ENCODE results near the gene SKAP1. TPM values are rescaled to one million over a fixed set of nuclear protein-coding genes. Genes with fewer than 3 reads are reported as not detected.

Gene SKAP1
- total RNA-seq, 1 donor from 2014 or later, result 0.69 TPM

- Mint-ChIP-seq H3K9me3 (ENCODE audit: low read depth) (no peaks in the 10 kb centered on the region), H3K27me3 (peaks cover 4% of the 10 kb centered on the region), H3K4me3 (ENCODE audit: low read depth) (no peak overlapping the region), H3K4me1 (ENCODE audit: low read depth) (no peaks in the 10 kb centered on the region), H3K27ac (no peak overlapping the region), H3K36me3 (ENCODE audit: insufficient read depth) (peaks cover 7% of the 10 kb centered on the region)
- no peak for DNase-seq (ENCODE audit: low spot score, unreplicated experiment)
- TF ChIP-seq, protein P1, sequence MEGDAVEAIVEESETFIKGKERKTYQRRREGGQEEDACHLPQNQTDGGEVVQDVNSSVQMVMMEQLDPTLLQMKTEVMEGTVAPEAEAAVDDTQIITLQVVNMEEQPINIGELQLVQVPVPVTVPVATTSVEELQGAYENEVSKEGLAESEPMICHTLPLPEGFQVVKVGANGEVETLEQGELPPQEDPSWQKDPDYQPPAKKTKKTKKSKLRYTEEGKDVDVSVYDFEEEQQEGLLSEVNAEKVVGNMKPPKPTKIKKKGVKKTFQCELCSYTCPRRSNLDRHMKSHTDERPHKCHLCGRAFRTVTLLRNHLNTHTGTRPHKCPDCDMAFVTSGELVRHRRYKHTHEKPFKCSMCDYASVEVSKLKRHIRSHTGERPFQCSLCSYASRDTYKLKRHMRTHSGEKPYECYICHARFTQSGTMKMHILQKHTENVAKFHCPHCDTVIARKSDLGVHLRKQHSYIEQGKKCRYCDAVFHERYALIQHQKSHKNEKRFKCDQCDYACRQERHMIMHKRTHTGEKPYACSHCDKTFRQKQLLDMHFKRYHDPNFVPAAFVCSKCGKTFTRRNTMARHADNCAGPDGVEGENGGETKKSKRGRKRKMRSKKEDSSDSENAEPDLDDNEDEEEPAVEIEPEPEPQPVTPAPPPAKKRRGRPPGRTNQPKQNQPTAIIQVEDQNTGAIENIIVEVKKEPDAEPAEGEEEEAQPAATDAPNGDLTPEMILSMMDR (IDR thresholded peaks at IDR 0.05; ENCODE audit: unreplicated experiment), result no peak
These were observed 302.5 kb downstream of the SKAP1 start for GRCh38 chr17:48127371-48128051.

DNA sequence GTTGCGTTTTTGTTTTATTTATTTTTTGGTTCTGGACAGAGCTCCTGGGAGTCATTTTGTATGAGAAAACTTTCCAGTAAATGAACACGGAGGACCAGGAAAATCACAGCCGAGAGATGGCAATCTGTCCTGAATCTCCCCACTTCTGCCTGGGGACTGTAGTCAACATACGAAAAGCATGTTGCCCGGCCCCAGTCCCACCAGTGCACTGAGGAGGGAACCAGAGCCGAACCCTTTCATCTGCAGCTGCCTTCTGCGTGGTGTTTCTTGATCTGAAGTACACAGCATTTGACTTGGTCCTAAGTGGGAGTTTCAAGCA lies 303.5 kb downstream of the SKAP1 start:
- no peak for DNase-seq (ENCODE audit: low spot score, unreplicated experiment)

GRCh38 chr17:48125829-48126531 lies 304.0 kb downstream of the SKAP1 start:
- no peak overlapping the region for H3K27ac Mint-ChIP-seq

More for the DNA sequence above, 303.5 kb downstream of the SKAP1 start:
- no peak overlapping the region for H3K4me3 Mint-ChIP-seq (ENCODE audit: low read depth)
- H3K9me3 Mint-ChIP-seq (ENCODE audit: low read depth), result no peaks in the 10 kb centered on the region
- H3K27ac Mint-ChIP-seq, result no peak overlapping the region
- H3K27me3 Mint-ChIP-seq, result peaks cover 4% of the 10 kb centered on the region
- no peaks in the 10 kb centered on the region for H3K4me1 Mint-ChIP-seq (ENCODE audit: low read depth)
- H3K36me3 Mint-ChIP-seq (ENCODE audit: insufficient read depth), result peaks cover 9% of the 10 kb centered on the region
- TF ChIP-seq, protein P1 (IDR thresholded peaks at IDR 0.05; ENCODE audit: unreplicated experiment), result no peak

GRCh38 chr17:48123776-48124388 lies 306.1 kb downstream of the SKAP1 start:
- Mint-ChIP-seq H3K9me3 (ENCODE audit: low read depth) (no peaks in the 10 kb centered on the region), H3K27ac (no peak overlapping the region), H3K27me3 (no peaks in the 10 kb centered on the region), H3K4me3 (ENCODE audit: low read depth) (no peak overlapping the region), H3K36me3 (ENCODE audit: insufficient read depth) (peaks cover 17% of the 10 kb centered on the region), H3K4me1 (ENCODE audit: low read depth) (no peaks in the 10 kb centered on the region)
- TF ChIP-seq, protein P1 (IDR thresholded peaks at IDR 0.05; ENCODE audit: unreplicated experiment), result no peak
- no peak for DNase-seq (ENCODE audit: low spot score, unreplicated experiment)

More at GRCh38 chr17:48125829-48126531, 304.0 kb downstream of the SKAP1 start:
- Mint-ChIP-seq H3K27me3 (peaks cover 1% of the 10 kb centered on the region), H3K9me3 (ENCODE audit: low read depth) (no peaks in the 10 kb centered on the region), H3K36me3 (ENCODE audit: insufficient read depth) (peaks cover 12% of the 10 kb centered on the region), H3K4me1 (ENCODE audit: low read depth) (no peaks in the 10 kb centered on the region), H3K4me3 (ENCODE audit: low read depth) (no peak overlapping the region)
- TF ChIP-seq, protein P1 (IDR thresholded peaks at IDR 0.05; ENCODE audit: unreplicated experiment), result no peak
- DNase-seq (ENCODE audit: low spot score, unreplicated experiment), result no peak

DNA sequence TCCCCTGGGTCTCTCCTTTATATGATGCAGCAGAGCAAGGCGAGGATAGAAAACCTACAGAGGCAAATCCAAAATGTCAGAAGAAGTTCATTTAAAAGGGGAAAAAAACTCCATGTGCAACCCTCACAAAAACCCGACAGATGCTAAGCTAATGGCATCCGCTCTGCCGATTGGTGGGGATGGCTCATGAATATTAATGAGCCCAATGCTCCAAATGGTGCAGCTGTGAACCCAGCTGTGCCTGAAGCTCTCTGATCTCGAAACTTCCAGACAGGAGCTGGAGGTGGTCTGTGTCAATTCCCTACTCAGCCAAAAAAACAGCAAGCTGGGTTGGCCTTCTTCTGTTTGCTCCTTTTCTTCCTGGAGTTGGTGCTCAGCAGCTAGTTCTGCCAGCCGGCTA lies 306.9 kb downstream of the SKAP1 start:
- no peak for DNase-seq (ENCODE audit: low spot score, unreplicated experiment)
- H3K36me3 Mint-ChIP-seq (ENCODE audit: insufficient read depth), result peaks cover 19% of the 10 kb centered on the region
- TF ChIP-seq, protein P1 (IDR thresholded peaks at IDR 0.05; ENCODE audit: unreplicated experiment), result no peak
- H3K9me3 Mint-ChIP-seq (ENCODE audit: low read depth), result no peaks in the 10 kb centered on the region
- H3K4me3 Mint-ChIP-seq (ENCODE audit: low read depth), result no peak overlapping the region
- no peaks in the 10 kb centered on the region for H3K27me3 Mint-ChIP-seq
- H3K4me1 Mint-ChIP-seq (ENCODE audit: low read depth), result no peaks in the 10 kb centered on the region
- H3K27ac Mint-ChIP-seq, result no peak overlapping the region

Measured in progenitor cell of endocrine pancreas (in vitro differentiated cells).